Mesothelial cell of epicardium (in vitro differentiated cells): ENCODE data around the gene FAF1. TPM values are rescaled to one million over a fixed set of nuclear protein-coding genes. Genes with fewer than 3 reads are reported as not detected.
"Not testable (repeated sequence)": the region's sequence is repeated elsewhere in the genome, so short reads cannot be mapped to it uniquely, and the experiment has no call there.

Source experiments
- DNase-seq, 2 experiments: peaks; one replicate each; pipeline ENCODE4 v3.0.0; 2021; ENCODE audit warnings: low spot score in 2 of 2; ENCODE audit not compliant: unreplicated experiment in 2 of 2
- H3K27ac Mint-ChIP-seq: 2 replicates; pipeline ENCODE4 v1.8.0; 2021; ENCODE audit warnings: mixed read lengths
- H3K27me3 Mint-ChIP-seq: 2 replicates; pipeline ENCODE4 v1.8.0; 2021; ENCODE audit warnings: low read depth, mixed read lengths
- H3K36me3 Mint-ChIP-seq: 2 replicates; pipeline ENCODE4 v1.8.0; 2021; ENCODE audit warnings: mixed read lengths
- H3K4me1 Mint-ChIP-seq: 2 replicates; pipeline ENCODE4 v1.8.0; 2021; ENCODE audit warnings: mixed read lengths
- H3K4me3 Mint-ChIP-seq: 2 replicates; pipeline ENCODE4 v1.8.0; 2021; ENCODE audit warnings: mild to moderate bottlenecking, moderate library complexity, mixed read lengths
- H3K9me3 Mint-ChIP-seq: 2 replicates; pipeline ENCODE4 v1.8.0; 2021; ENCODE audit warnings: mixed read lengths
- total RNA-seq: library from RNA; stranded (reverse); gene quantifications from 3 replicates; pipeline ENCODE4 v1.2.1, GENCODE V29; 2021
- TF ChIP-seq, protein P1 (sequence below): fragments of 200-600 bp; sonication (generic); IDR thresholded peaks from one replicate; pipeline ENCODE4 v1.5.0; 2021; ENCODE audit warnings: antibody characterized with exemption; ENCODE audit not compliant: unreplicated experiment

Gene FAF1
- total RNA-seq, 1 donor from 2014 or later, result 44.4 TPM

GRCh38 chr1:50964863-50965262 is 4.8 kb upstream of the FAF1 start:
- H3K4me3 Mint-ChIP-seq, result no peak overlapping the region

GRCh38 chr1:50959303-50959912 is 659 bp downstream of the FAF1 start:
- TF ChIP-seq, protein P1, sequence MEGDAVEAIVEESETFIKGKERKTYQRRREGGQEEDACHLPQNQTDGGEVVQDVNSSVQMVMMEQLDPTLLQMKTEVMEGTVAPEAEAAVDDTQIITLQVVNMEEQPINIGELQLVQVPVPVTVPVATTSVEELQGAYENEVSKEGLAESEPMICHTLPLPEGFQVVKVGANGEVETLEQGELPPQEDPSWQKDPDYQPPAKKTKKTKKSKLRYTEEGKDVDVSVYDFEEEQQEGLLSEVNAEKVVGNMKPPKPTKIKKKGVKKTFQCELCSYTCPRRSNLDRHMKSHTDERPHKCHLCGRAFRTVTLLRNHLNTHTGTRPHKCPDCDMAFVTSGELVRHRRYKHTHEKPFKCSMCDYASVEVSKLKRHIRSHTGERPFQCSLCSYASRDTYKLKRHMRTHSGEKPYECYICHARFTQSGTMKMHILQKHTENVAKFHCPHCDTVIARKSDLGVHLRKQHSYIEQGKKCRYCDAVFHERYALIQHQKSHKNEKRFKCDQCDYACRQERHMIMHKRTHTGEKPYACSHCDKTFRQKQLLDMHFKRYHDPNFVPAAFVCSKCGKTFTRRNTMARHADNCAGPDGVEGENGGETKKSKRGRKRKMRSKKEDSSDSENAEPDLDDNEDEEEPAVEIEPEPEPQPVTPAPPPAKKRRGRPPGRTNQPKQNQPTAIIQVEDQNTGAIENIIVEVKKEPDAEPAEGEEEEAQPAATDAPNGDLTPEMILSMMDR, result no peak
- peak in 1 of 2 experiments; percentile 42 for DNase-seq
- Mint-ChIP-seq H3K4me3 (peak overlapping the region; percentile 92), H3K4me1 (peaks cover 13% of the 10 kb centered on the region), H3K27me3 (peaks cover 9% of the 10 kb centered on the region), H3K9me3 (no peaks in the 10 kb centered on the region), H3K36me3 (no peaks in the 10 kb centered on the region), H3K27ac (peak overlapping the region; percentile 78)

More at GRCh38 chr1:50964863-50965262, 4.8 kb upstream of the FAF1 start:
- TF ChIP-seq, protein P1, result no peak
- Mint-ChIP-seq H3K9me3 (no peaks in the 10 kb centered on the region), H3K27ac (no peak overlapping the region), H3K4me1 (peaks cover 14% of the 10 kb centered on the region), H3K27me3 (peaks cover 54% of the 10 kb centered on the region), H3K36me3 (no peaks in the 10 kb centered on the region)
- no peak for DNase-seq

- Mint-ChIP-seq H3K36me3 (peaks cover 12% of the 10 kb centered on the region), H3K27ac (no peak overlapping the region), H3K27me3 (no peaks in the 10 kb centered on the region), H3K4me3 (no peak overlapping the region), H3K4me1 (peaks cover 10% of the 10 kb centered on the region), H3K9me3 (no peaks in the 10 kb centered on the region)
- no peak for DNase-seq
- TF ChIP-seq, protein P1, result no peak
Observed at GRCh38 chr1:50955116-50955515, 5.0 kb downstream of the FAF1 start.

- H3K9me3 Mint-ChIP-seq, DNase-seq, H3K4me3 Mint-ChIP-seq, H3K27me3 Mint-ChIP-seq, H3K27ac Mint-ChIP-seq, H3K4me1 Mint-ChIP-seq: not testable (repeated sequence)
- H3K36me3 Mint-ChIP-seq, result peaks cover 12% of the 10 kb centered on the region
Observed at GRCh38 chr1:50952566-50952965, 7.5 kb downstream of the FAF1 start.

DNA sequence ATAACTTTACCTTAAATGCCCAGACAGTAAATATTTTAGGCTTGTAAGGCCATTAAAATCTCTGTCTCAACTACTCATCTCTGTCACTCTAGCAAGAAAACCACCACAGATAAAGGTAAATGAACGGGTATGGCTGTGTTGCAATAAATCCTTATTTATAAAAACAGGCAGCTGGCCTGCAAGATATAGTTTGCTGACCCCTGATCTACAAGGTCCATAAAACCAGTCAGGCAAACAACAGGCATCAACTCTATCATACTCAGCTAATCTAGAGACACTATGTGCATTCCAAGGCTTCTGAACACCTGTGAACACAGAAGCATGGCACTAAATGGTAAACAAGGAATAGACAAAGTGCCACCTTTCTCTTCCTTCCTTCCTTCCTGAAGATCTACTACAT is 9.7 kb downstream of the FAF1 start:
- TF ChIP-seq, protein P1, result no peak
- Mint-ChIP-seq H3K9me3 (no peaks in the 10 kb centered on the region), H3K36me3 (peaks cover 12% of the 10 kb centered on the region), H3K27me3 (no peaks in the 10 kb centered on the region), H3K4me1 (no peaks in the 10 kb centered on the region), H3K27ac (no peak overlapping the region), H3K4me3 (no peak overlapping the region)
- no peak for DNase-seq

DNA sequence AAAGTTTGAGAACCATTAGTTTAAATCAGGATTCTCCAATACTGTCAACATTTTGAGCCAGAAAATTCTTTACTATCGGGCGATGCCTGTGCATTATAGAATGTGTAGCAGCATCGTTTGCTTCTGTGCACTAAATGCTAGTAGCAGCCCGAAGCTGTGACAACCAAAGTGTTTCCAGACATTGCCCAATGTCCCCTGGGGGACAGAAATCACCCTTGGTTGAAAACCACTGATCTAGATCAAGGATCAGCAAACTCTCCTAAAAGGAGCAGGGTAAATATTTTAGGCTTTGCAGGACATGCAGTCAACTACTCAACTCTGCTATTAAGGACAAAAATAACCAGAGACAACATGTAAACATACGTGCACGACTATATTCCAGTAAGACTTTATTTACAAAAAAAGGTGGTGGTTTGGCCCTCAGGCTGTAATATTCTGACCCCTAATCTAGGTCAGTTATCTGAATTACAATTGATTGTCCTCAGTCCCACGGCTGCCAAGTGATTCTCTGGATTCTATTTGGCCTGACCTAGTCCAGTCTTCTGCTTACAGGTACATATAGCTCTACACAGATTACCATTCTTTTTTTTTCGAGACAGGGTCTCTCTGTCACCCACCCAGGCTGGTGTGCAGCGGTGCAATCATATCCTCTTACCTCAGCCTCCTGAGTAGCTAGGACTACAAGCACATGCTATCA is 10.6 kb downstream of the FAF1 start:
- no peak overlapping the region for H3K27ac Mint-ChIP-seq
- H3K27me3 Mint-ChIP-seq, result no peaks in the 10 kb centered on the region
- peaks cover 12% of the 10 kb centered on the region for H3K36me3 Mint-ChIP-seq
- H3K4me3 Mint-ChIP-seq, result no peak overlapping the region
- H3K9me3 Mint-ChIP-seq, result no peaks in the 10 kb centered on the region
- no peaks in the 10 kb centered on the region for H3K4me1 Mint-ChIP-seq
- DNase-seq, result no peak
- TF ChIP-seq, protein P1, result no peak
